Stimulated activated CD4-positive, alpha-beta T cell treated with anti-CD3 and anti-CD28 coated beads, Interleukin-12 subunit alpha, Interleukin-12 subunit beta, amount 100 ng/mL, for 4 hours (primary cell): Measurements from ENCODE around the gene ZNF70.

Experiments used
- DNase-seq: peaks from one replicate; pipeline ENCODE4 v3.0.0-alpha.2; 2020

Gene ZNF70

DNA sequence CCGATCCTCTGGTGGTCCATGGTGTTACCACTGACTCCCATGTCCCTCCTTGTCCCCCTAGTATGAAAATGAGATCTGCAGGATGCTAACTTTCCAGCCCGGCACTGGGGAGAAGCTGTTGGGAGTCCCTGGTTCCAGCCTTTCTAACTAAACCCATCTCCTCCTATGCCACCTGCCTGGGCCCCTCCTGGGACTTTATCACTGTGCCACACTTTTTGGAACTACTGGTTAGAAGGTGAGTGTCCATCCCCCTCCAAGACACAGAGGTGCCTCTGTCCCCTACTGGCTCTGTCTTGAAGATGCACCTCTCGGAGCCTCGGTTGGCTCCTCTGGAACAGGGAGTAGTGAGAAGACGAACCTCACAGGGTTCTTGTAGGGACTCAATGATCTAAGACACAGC, 60.2 kb downstream of the ZNF70 start, which contains the start of gene RGL4:
TSS of gene RGL4 (plus strand) at position 301 of the 400 bp plus-strand sequence. CDS start 1,018 bp downstream, outside the sequence.
- no peak for DNase-seq

DNA sequence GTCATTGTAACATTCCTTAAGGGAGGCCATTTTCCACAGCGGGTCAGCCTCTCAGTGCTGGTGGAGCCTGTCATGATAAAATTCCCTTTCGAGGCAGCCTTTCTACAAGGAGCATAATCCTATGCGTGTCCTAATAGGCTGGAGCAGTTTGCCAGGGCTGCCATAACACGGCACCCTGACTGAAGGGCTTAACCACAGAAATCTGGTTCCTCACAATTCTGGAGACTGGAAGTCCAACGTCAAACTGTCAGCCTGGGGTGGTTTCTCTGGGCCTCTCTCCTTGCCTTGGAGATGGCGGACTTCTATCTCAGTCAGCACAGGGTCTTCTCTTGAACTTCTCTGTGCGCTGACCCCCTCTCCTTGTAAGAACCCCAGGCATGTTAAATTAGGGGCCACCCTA, 61.5 kb downstream of the ZNF70 start:
- no peak for DNase-seq
